HG02970 (cell line): Measurements from ENCODE around the gene PHOSPHO2.

Experiments
- ATAC-seq: cut with Tn5 transposase; IDR thresholded peaks from one replicate; pipeline ENCODE4 v1.9.1; 2021; ENCODE audit warnings: mild to moderate bottlenecking, moderate library complexity, moderate number of reproducible peaks; ENCODE audit not compliant: unreplicated experiment, low FRiP score

The PHOSPHO2 gene, protein sequence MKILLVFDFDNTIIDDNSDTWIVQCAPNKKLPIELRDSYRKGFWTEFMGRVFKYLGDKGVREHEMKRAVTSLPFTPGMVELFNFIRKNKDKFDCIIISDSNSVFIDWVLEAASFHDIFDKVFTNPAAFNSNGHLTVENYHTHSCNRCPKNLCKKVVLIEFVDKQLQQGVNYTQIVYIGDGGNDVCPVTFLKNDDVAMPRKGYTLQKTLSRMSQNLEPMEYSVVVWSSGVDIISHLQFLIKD

DNA sequence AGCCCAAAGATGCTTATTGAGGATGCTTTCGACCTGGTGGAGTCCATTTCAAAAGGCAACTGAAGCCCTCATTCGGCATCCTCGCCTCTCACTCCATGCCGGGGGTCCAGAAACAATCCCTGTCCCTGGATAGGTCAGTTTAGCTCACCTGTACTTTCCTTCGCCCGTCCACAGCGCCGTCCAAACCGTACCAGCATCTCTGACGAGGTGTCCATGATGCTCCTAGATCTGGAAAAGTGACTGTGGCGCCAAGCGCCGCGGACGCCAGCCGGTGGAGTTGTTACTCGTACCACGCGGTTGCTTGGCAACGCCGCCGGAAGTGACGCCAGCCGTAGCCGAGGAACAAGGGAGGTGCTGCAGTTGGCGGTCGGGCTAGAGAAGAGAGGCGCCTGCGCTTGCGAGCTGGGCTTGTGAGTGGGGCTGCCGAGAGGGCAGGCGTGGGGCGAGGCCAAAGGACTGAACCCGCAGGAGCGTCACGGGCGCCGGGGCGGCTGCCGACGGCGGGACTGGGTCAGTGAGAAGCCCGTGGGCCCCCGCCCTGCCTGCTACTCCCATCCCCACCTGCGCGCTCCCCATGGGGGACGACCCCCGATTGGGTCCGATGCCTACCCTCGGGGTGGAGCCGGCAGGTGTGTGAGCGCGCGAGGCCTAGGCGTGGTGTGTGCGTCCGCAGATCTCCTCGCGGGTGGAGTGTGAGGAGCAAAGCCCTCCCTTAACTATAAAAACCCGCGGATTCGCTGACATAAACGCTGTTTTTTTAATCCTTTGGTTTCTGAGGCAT is at the start of gene PHOSPHO2, which contains the start of gene CFAP210:
PHOSPHO2 (plus strand) TSS at position 357 of the 781 bp plus-strand sequence. CDS start 6,503 bp downstream, outside the sequence.
CFAP210 (minus strand) TSS at position 293 of the 781 bp plus-strand sequence; CDS start at position 215, 78 bp downstream.
- peak; percentile 99 for ATAC-seq

DNA sequence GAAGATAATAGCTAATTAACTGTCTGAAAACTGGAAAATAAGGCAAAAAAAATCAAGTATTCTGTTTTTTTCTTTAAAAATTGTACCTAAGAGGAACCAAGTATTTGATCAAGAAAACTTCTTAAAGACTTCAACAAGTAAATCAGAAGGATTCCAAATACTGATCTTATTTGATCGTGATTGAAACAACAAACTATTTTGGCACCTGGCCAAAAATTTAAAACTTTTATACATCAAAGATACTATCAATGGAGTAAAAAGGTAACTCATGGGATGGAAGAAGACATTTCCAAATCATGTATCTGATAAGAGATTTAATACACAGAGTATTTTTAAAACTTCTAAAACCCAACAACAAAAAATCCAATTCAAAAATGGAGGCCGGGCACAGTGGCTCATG is 46.8 kb upstream of the PHOSPHO2 start:
- ATAC-seq = no peak

DNA sequence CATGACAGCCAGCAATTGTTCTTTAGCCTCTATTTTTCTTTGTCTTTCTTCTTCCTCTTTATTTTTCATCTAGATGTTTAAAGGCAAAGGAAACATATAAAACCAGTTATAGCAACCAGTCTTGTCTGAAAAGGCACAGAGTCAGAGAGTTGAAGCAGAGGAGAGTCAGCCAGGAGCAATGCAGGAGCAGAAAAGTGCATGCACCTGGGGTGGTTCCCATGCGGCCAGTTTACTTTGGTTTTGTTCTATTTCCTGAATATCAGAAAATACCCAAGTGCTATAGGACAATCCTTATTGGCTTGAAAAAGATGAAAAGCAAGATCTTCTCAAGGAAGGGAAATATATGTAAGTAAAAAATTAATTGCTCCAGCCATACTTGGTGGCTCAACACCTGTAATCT is 45.0 kb upstream of the PHOSPHO2 start:
- ATAC-seq = no peak

DNA sequence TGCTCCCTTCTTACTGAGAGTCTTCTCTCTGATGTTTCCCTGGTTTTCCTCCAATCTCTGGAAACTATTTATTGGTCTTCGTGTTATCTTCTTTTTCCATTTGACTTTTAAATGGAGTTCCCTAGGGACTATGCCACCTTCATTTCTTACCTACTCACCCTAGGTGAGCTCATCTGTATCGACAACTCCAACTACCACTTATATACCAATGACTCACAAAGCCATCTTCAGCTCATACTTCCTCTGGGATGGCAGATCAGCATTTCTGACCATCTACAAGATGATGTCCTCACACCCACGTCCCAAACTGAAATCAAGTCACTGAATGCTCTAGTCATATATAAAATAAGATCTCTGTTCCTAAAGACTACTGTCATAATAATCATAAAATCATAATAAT is 40.6 kb upstream of the PHOSPHO2 start:
- no peak for ATAC-seq

DNA sequence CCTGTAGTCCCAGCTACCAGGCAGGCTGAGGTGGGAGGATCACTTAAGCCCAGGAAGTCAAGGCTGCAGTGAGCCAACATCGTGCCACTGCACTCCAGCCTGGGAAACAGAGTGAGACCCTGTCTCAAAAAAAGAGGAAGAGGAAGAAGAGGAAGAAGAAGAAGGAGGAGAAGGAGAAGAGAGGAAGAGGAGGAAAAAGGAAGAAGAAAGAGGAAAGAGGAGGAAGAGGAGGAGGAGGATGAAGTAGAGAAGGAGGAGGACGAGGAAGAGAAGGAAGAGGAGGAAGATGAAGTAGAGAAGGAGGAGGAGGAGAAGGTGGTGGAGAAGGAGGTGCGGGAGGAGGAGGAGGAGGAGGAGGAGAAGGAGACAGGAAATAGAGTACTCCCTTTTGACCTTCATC is 38.1 kb upstream of the PHOSPHO2 start:
- ATAC-seq = no peak

DNA sequence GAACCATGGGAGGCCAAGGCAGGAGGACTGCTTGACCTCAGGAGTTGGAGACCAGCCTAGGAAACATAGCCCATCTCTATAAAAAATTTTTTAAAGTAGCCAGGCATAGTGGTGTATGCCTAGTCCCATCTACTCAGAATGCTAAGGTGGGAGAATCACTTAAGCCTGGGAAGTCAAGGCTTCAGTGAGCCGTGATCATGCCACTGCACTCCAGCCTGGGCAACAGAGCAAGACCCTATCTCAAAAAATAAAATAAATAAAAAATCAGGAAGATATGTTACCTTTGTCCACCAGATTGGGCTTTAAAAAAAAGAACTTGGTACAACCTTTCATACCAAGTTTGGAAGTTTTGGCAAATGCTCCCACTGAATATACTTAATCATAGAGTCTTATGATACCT is 35.4 kb upstream of the PHOSPHO2 start:
- ATAC-seq = no peak

DNA sequence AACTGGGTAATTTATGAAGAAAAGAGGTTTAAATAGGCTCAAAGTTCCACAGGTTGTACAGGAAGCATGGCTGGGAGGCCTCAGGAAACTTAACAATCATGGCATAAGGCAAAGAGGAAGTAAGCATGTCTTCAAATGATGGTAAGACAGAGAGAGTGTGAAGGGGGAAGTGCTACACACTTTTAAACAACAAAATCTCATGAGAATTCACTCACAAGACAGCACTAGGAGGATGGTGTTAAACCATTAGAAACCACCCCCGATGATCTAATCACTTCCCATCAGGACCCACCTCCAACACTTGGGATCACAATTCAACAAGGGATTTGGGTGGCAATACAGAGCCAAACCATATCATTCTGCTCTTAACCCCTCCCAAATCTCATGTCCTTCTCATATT is 34.9 kb upstream of the PHOSPHO2 start:
- no peak for ATAC-seq

DNA sequence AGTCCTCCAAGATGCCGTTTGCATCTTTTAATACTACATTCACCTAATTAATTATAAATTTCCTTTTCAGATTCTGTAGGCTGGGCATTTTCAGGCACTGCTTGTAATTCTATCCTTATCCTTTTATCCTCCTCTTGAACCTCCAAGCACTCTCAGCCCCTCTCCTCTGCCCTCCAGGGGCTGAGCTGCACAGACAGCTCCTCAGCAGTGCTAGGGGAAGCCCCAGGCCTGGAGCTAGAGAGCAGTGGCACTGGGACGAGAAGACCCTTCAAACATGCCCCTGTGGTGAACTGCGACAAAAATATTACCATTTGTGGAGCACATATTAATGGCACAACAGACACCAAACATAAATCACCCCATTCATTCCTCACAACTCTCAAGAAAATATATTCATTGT is 33.0 kb upstream of the PHOSPHO2 start:
- no peak for ATAC-seq

DNA sequence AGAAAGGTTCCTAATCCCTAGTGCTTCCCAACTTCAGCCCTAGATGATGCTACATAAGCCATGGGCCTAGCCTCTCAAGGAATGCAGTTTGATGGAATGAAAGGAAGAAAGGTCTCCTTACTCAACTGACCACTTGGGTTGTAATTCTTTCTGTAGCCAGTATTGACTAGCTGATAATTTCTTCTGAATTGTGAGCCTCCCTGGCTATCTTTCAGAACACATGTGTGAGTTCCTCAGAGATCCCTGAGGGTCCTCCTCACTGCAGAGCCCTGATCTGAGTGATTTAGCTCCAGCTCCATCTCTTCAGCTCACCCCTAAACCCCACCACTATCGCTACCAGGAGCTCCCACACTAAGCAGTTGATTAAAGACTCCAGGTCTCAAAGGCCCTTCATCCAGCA is 31.5 kb upstream of the PHOSPHO2 start:
- no peak for ATAC-seq

DNA sequence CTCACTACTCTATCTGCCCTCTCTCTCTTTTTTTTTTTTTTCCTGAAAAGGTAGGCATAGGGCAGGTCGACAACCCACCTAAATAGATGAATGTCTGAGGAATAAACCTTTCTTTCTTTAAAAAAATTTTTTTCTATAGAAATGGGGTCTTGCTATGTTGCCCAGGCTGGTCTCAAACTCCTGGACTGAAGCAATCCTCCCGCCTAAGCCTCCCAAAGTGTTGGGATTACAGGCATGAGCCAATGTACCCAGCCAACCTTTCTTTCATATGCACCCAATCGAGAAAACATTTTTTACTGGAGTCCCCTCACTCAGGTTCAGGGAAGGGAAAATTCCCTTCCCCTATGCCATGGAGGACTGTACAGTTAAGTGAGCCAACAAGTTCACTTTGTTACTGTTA is 31.0 kb upstream of the PHOSPHO2 start:
- no peak for ATAC-seq

DNA sequence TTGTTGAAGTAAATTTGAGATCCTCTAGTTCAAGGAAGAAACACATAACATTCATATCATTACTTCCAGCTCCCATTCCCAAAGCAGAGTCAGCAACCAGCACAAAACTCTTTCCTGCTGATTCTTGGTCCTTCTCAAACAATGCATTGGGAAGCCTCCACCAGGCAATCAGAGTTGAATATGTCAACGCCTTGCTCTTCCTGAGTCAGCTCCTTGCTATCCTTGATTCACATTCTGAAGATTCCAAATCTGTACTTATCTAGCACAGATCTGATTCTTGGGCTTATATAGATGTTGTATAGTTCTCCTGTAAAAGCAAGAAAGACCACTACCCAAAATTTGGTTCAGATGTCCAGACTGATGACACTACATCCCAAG is 29.7 kb upstream of the PHOSPHO2 start:
- no peak for ATAC-seq

DNA sequence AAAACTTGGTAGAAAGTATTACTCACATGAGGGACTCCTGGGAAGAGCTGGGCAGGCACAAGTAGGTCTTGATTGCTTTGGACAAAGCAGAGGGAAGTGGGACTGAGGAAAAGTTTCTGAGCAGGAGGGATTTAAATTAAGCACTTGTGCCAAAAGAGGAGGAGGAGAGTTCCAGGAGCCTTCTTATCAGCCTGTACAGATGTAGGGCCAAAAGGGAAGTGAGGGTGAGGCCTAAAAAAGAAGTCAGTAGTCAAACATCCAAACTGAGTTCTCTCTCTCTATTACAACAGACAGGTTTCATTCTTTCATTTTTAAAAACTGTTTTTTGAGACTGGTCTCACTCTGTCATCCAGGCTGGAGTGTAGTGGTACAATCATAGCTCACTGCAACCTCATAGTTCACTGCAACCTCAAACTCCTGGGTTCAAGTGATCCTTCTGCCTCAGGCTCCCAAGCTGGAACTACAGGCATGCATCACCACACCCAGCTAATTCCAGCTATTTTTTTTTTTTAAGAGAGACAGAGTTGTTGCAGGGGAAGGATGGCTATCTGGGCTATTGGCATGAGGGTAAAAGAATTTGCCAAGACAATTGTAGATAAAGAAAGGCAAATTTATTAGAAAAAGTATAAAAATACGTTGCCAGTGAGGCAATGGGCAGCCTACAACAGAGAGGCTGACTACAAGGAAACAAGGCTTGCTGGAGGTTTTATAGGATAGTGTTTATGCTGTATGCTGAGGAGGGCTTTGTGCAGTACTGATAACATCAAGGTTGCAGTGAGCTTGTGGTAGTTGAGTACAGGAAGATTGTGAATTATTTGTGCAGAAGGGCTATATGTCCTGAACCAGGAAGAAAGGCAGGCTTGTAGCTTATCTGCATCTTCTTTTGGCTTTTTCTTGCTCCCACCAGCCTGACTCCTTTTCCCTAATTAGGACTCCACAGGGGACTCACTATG is 29.0 kb upstream of the PHOSPHO2 start:
- no peak for ATAC-seq

DNA sequence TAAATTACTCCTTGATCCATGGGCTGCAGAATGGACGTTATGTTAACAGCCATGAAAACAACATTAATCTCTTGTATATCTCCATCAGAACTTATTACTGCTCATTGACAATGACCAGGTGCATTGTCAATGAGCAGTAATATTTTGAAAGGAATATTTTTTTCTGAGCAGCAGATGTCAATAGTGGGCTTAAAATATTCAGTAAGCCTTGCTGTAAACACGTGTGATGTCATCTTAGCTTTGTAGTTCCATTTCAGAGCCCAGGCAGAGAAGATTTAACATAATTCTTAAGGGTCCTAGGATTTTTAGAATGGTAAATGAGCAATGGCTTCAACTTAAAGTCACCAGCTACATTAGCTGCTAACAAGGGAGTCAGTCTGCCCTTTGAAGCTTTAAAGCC is 26.7 kb upstream of the PHOSPHO2 start:
- ATAC-seq = no peak

DNA sequence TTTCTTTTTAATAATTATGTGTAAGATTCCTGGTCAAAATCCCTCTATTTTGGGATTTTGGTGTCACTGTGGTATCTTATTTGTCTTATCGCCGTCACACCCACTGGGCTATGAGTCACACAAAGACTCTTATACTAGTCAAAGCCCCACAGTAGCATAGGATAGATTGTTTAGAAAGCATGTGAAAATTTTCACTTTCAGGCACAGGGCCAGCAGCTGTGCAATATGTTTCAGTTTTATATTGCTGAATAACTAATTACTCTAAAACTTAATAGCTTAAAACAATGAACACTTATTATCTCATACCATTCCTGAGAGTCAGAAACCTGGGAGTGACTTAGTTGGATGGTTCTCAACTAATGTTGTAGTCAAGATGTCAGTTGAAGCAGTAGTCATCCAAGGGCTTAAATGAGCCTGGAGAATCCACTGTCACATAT is 24.0 kb upstream of the PHOSPHO2 start:
- ATAC-seq = no peak

DNA sequence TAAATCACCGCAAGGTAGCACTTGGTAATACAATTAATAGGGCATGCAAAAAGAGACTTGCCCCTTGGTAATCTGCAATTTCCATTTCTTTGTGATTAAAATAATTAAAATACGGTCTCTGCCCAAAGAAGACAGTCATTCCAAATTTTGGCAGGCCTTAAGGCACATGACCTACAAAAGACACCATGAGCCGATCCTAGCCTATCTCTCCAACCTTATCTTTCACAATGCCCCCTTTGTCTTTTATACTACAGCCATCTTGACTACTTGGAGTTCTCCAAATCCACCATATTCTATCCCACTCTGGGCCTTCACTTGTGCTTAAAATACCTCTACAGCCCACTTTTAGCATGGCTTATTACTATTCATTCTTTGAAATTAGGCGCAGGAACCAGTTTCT is 23.3 kb upstream of the PHOSPHO2 start:
- ATAC-seq = no peak

DNA sequence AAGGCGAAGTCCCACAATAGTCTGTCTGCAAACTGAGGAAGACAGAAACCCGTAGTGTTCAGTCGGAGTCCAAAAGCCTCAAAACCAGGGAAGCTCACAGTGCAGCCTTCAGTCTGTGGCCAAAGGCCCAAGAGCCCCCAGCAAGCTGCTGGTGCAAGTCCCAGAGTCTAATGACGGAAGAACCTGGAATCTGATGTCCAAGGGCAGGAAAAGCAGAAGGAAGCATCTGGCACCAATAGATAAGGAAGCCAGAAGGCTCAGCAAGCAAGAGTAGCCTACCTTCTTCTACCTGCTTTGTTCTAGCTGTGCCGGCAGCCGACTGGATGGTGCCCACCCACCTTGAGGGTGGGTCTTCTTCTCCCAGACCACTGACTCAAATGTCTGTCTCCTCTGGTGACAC is 21.9 kb upstream of the PHOSPHO2 start:
- ATAC-seq = no peak

DNA sequence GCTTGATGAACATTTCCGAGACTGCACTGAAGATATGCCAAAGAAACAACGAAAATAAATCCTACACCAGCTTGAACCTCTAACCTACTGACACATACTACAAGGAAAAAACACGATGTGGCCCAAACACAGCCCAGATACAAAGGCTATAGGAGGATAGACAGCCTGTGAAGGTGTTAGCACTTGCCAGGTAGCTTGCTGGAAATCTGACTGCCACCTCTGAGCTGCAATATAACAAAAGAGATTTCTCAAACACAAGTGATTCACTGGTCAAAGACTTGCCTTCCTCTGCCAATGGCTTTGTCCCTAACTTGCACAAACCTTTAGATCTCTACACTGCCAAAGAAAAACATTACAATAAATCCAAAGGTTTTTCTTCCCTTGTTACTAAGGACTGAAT is 21.2 kb upstream of the PHOSPHO2 start:
- ATAC-seq = no peak

DNA sequence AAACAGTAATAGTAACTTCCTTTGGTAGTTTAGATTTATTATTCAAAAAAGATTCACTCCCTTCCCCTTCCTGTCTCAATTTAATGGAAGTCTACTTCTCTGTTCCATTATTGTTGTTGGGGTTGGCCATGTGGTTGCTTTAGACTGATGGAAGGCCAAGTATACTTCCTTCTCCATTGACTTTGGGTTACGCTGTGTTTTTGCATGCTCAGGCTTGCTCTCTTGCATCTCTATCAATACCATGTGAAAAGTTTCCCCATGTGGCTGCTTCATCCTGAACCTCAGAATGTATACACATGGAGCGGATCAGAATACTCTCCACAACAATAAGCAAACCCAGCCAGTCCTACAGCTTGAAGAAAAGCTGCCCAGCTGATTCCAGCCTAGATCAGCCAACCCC is 20.3 kb upstream of the PHOSPHO2 start:
- no peak for ATAC-seq

DNA sequence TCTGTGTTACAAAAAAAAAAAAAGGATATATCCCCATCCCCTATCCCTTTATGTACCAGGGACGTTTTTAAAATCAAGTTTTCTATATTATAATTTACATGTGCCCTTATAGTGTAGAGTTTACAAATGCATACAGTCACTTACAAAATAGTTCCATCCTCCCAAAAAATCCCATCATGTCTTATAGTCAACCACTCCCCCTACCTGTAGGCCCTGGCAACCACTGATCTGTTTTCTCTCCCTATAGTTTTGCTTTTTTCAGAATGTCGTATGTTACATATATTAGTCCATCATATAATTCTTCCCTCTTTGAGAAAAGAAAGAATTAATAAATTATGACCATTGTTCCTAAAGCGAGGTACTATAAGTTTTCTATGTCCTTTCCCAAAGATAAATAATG is 17.9 kb upstream of the PHOSPHO2 start:
- no peak for ATAC-seq

DNA sequence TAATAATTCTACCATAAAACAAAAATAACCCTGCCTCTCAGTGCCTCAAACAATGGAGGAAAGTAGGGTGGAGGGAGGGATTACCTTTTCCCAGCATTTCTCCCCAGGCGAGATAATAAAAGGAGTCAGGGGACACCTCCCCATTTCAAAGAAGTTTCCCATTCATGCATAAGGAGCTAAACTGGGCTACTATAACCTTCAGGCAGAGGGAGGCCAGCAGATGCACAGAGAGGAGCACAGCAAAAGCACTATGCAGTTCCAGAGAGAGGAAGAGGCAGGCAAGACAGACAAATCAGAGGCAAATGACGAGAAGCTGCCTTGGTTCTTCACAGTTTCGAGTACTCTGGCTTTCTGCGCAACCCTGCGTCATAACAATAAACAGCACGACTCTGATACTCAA is 17.4 kb upstream of the PHOSPHO2 start:
- no peak for ATAC-seq

DNA sequence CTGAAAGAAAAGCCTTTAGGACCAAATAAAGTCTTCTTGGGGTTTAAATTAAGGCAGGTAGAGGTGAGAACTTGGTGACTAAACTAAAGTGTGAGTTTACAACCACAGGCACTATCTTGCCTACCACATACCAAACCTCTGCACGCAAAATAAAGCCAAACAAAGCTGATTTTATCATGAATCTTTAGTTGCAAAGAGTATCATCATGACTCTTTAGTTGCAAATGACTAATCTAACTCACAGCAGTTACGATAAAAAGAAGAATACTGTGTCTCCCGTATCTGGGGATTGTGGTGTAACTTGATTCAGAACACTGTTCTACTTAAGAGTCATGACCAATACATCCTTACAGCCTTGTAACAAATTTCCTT is 11.2 kb upstream of the PHOSPHO2 start:
- ATAC-seq = no peak
